GM12878 (cell line): Measurements from ENCODE around the gene AKAP17A. TPM values are rescaled to one million over a fixed set of nuclear protein-coding genes. Genes with fewer than 3 reads are reported as not detected.
"Not testable (repeated sequence)": the region's sequence is repeated elsewhere in the genome, so short reads cannot be mapped to it uniquely, and the experiment has no call there.

Source experiments
- ATAC-seq: fragments of 200-7000 bp; cut with Tn5 transposase; 3 replicates; pipeline ENCODE4 v1.9.1; 2020; ENCODE audit warnings: mild to moderate bottlenecking, moderate library complexity
- BruUV-seq: library from RNA; stranded (reverse); fragments of 400-500 nt; replicated peaks from 2 replicates; lab custom pipeline; 2021; lab: Mats Ljungman, UMichigan
- CTCF ChIA-PET: fragments of 300-600 bp; sonication (Branson Sonifier 250); formaldehyde crosslinking; extraction: SDS; loops from one replicate; lab custom pipeline; 2021; ENCODE audit warnings: inconsistent platforms; lab: Yijun Ruan, JAX
- POLR2A ChIA-PET: fragments of 350-600 bp; formaldehyde crosslinking; extraction: SDS; loops from one replicate; lab custom pipeline; 2021; ENCODE audit warnings: inconsistent platforms; lab: Charles Lee
- RAD21 ChIA-PET: fragments of 300-600 bp; sonication (Branson Sonifier 250); formaldehyde crosslinking; loops from one replicate; lab custom pipeline; 2023; ENCODE audit warnings: antibody characterized with exemption; ENCODE audit not compliant: unreplicated experiment; lab: Charles Lee
- SMC1A ChIA-PET: fragments of 300-600 bp; sonication (Branson Sonifier 250); formaldehyde crosslinking; loops from one replicate; lab custom pipeline; 2023; ENCODE audit not compliant: unreplicated experiment, uncharacterized antibody; lab: Charles Lee
- DNase-seq: peaks from one replicate; pipeline ENCODE4 v3.0.0-alpha.2; 2011; ENCODE audit warnings: low read depth, low spot score
- FAIRE-seq: peaks from 3 replicates; lab custom pipeline; 2011; peaks lifted over from hg19 to GRCh38; lab: Jason Lieb, UNC
- H2AFZ ChIP-seq: 2 replicates; pipeline ENCODE4 v1.6.0; 2011; ENCODE audit warnings: low read depth, low read length, control low read depth; ENCODE audit not compliant: control insufficient read depth
- H3K27ac ChIP-seq: 2 replicates; pipeline ENCODE4 v1.5.1; 2011; ENCODE audit warnings: control low read depth; ENCODE audit not compliant: control insufficient read depth, insufficient read depth
- H3K27me3 ChIP-seq, 2 experiments: replicated peaks in 1 of 2; 2 replicates each; pipeline versions ENCODE4 v1.6.0 to v1.6.1; 2011; ENCODE audit warnings: low read length in 1 of 2; ENCODE audit not compliant: control insufficient read depth in 2 of 2, insufficient read depth in 2 of 2
- H3K36me3 ChIP-seq, 2 experiments: 2 replicates each; pipeline ENCODE4 v1.5.1; 2011; ENCODE audit warnings: low read length in 1 of 2; ENCODE audit not compliant: control insufficient read depth in 2 of 2, insufficient read depth in 2 of 2
- H3K4me1 ChIP-seq: 2 replicates; pipeline ENCODE4 v1.6.1; 2011; ENCODE audit warnings: mild to moderate bottlenecking, low read length, moderate library complexity, mixed read lengths; ENCODE audit not compliant: control insufficient read depth, insufficient read depth
- H3K4me2 ChIP-seq: 2 replicates; pipeline ENCODE4 v1.6.0; 2011; ENCODE audit warnings: control low read depth; ENCODE audit not compliant: control insufficient read depth, insufficient read depth
- H3K4me3 ChIP-seq: fragments of 200-600 bp; sonication (generic); 2 replicates; pipeline ENCODE4 v1.5.1; 2016
- H3K79me2 ChIP-seq: 2 replicates; pipeline ENCODE4 v1.6.0; 2011; ENCODE audit warnings: low read length; ENCODE audit not compliant: control insufficient read depth, insufficient read depth
- H3K9ac ChIP-seq: 2 replicates; pipeline ENCODE4 v1.8.0; 2011; ENCODE audit warnings: low read length, control low read depth, mixed read lengths; ENCODE audit not compliant: control insufficient read depth, insufficient read depth
- H3K9me3 ChIP-seq: replicated peaks from 3 replicates; pipeline ENCODE4 v1.5.1; 2011; ENCODE audit warnings: mild to moderate bottlenecking, low read length; ENCODE audit not compliant: control insufficient read depth, insufficient read depth
- H4K20me1 ChIP-seq: 2 replicates; pipeline ENCODE4 v1.6.0; 2011; ENCODE audit not compliant: control insufficient read depth, insufficient read depth
- CBX5 ChIP-seq: sonication (generic); IDR thresholded peaks from 2 replicates; pipeline ENCODE4 v1.6.1; 2016; ENCODE audit warnings: low read depth, moderate library complexity, mild to moderate bottlenecking, inconsistent platforms
- GABPA ChIP-seq: IDR thresholded peaks from 2 replicates; pipeline ENCODE4 v1.6.1; 2014; ENCODE audit warnings: antibody characterized with exemption, low read depth, mild to moderate bottlenecking, inconsistent platforms
- MEF2B ChIP-seq: fragments of 450-650 bp; IDR thresholded peaks from 2 replicates; pipeline ENCODE4 v1.6.1; 2018; ENCODE audit warnings: mild to moderate bottlenecking, moderate library complexity; ENCODE audit not compliant: partially characterized antibody, poor library complexity, severe bottlenecking
- PKNOX1 ChIP-seq: fragments of 450-650 bp; IDR thresholded peaks from 2 replicates; pipeline ENCODE4 v1.6.1; 2016; ENCODE audit warnings: mild to moderate bottlenecking
- RELB ChIP-seq: fragments of 450-650 bp; IDR thresholded peaks from 2 replicates; pipeline ENCODE4 v1.6.1; 2017; ENCODE audit warnings: low read depth, mild to moderate bottlenecking, moderate library complexity
- RUNX3 ChIP-seq: IDR thresholded peaks from 2 replicates; pipeline ENCODE4 v1.6.1; 2012; ENCODE audit warnings: low read length, inconsistent platforms
- SREBF2 ChIP-seq: IDR thresholded peaks from 2 replicates; pipeline ENCODE4 v1.6.1; 2012; ENCODE audit warnings: mild to moderate bottlenecking, low read length
- USF2 ChIP-seq: IDR thresholded peaks from 2 replicates; pipeline ENCODE4 v1.6.1; 2011; ENCODE audit warnings: low read depth, low read length, improper control_type of control experiment, borderline replicate concordance
- ZNF384 ChIP-seq: IDR thresholded peaks from 2 replicates; pipeline ENCODE4 v1.6.1; 2012; ENCODE audit warnings: low read depth, mild to moderate bottlenecking, low read length, improper control_type of control experiment, borderline replicate concordance
- WGBS: methylation state at CpG from one replicate; pipeline ENCODE4 v1.1.6; 2016; ENCODE audit warnings: low lambda C conversion rate; ENCODE audit not compliant: insufficient replicate concordance, insufficient coverage; ENCODE audit errors: missing lambda C conversion rate; 5-methylcytosine and 5-hydroxymethylcytosine counted together
- in situ Hi-C: fragments of 300-500 bp; cut with MboI; formaldehyde crosslinking; loops from 9 replicates; pipeline ENCODE4 v1.14.3; 2018; ENCODE audit warnings: mixed read lengths
- intact Hi-C: fragments of 100-400 bp; cut with micrococcal nuclease; formaldehyde crosslinking; loops from one replicate; pipeline ENCODE4 v1.14.2; 2022; ENCODE audit not compliant: unreplicated experiment
- polyA plus RNA-seq, 11 experiments: library from polyadenylated mRNA; depleted of rRNA in 4 of 11; unstranded in 6 of 11; stranded (reverse) in 5 of 11; fragments of >200 nt; fragmentation: Nextera tagmentation in 4 of 11; fragmentation: Illumina TruSeq in 1 of 11; extraction: Ambion mirVana in 4 of 11; extraction: Trizol in 1 of 11; gene quantifications; 1 replicate in 1 of 11; 2 replicates in 10 of 11; pipeline versions ENCODE4 v1.2.1 to v1.2.3, GENCODE V29; 2011 to 2016; ENCODE audit warnings: inconsistent platforms in 2 of 11, missing spikeins in 2 of 11, low read depth in 1 of 11
- total RNA-seq, 4 experiments: library from RNA; depleted of rRNA in 3 of 4; stranded (reverse); fragments of >200 nt in 3 of 4; fragmentation: Illumina TruSeq in 1 of 4; extraction: Trizol in 1 of 4; gene quantifications; 2 replicates each; pipeline versions ENCODE4 v1.2.1 to v1.2.3, GENCODE V29; 2013 to 2021

The AKAP17A gene
- total and polyA plus RNA-seq, 10 of the 15 experiments (the other 5 are each of a cell fraction or from before 2014, with no cell fraction given) = 3.0 to 55.8 (median 25.5) TPM

GRCh38 chrX:1564750-1565683 lies 26.4 kb upstream of the AKAP17A start:
- POLR2A ChIA-PET = no interaction called here
- peak; percentile 83 for ATAC-seq

GRCh38 chrX:1574181-1574580 lies 17.2 kb upstream of the AKAP17A start:
- H2AFZ ChIP-seq, FAIRE-seq, H3K9ac ChIP-seq, in situ Hi-C loops, H3K4me1 ChIP-seq, H3K4me2 ChIP-seq, H3K4me3 ChIP-seq, H3K27me3 ChIP-seq, DNase-seq, BruUV-seq, SMC1A ChIA-PET, ATAC-seq, H4K20me1 ChIP-seq, intact Hi-C loops, POLR2A ChIA-PET, CTCF ChIA-PET, H3K27ac ChIP-seq, H3K9me3 ChIP-seq, RAD21 ChIA-PET, H3K79me2 ChIP-seq, H3K36me3 ChIP-seq: not testable (repeated sequence)
- 87% methylated on average over 19 of the region's 19 CpGs for WGBS

More at GRCh38 chrX:1564750-1565683, 26.4 kb upstream of the AKAP17A start:
- Histone ChIP-seq H3K27me3 (no peaks in the 10 kb centered on the region; a peak in 1 of 4 replicates), H3K9ac (no peak overlapping the region; the same call in 1 of the 2 replicates), H4K20me1 (no peaks in the 10 kb centered on the region), H3K4me3 (peak overlapping the region; percentile 9), H3K36me3 (no peaks in the 10 kb centered on the region), H3K27ac (no peak overlapping the region), H3K9me3 (no peaks in the 10 kb centered on the region), H3K4me1 (peaks cover 11% of the 10 kb centered on the region), H3K79me2 (no peaks in the 10 kb centered on the region), H3K4me2 (peak overlapping the region; percentile 85), H2AFZ (peak overlapping the region; percentile 33)
- 40% methylated on average over 10 of the region's 10 CpGs for WGBS
- no TSS peak for BruUV-seq
- no peak for TF ChIP-seq SREBF2
- TF ChIP-seq GABPA = 0 out of 2 replicates have a peak, but pooled peaks have one; percentile 8
- TF ChIP-seq ZNF384 = peak; percentile 25; the same call in 1 of the 2 replicates
- no peak for TF ChIP-seq USF2
- peak; percentile 89 for TF ChIP-seq PKNOX1
- TF ChIP-seq RUNX3 = peak; percentile 44; the same call in 1 of the 2 replicates
- no peak for TF ChIP-seq MEF2B
- TF ChIP-seq RELB = 0 out of 2 replicates have a peak, but pooled peaks have one; percentile 19
- 0 out of 2 replicates have a peak, but pooled peaks have one; percentile 29 for TF ChIP-seq CBX5
- ChIA-PET RAD21 (no interaction called here), CTCF (no interaction called here), SMC1A (no interaction called here)
- no peak for DNase-seq
- FAIRE-seq = no peak
- intact Hi-C loops (no loop called here), in situ Hi-C loops (no loop called here)
